SK-N-SH (cell line): ENCODE data around the gene EGLN3. TPM values are rescaled to one million over a fixed set of nuclear protein-coding genes. Genes with fewer than 3 reads are reported as not detected.

Experiments
- CTCF ChIA-PET: fragments of 300-600, 350-600 bp; formaldehyde crosslinking; extraction: SDS; loops from one replicate; lab custom pipeline; 2021; lab: Yijun Ruan, JAX
- POLR2A ChIA-PET: fragments of 350-600 bp; sonication (Branson Sonifier 250); formaldehyde crosslinking; extraction: SDS; loops from one replicate; lab custom pipeline; 2020; ENCODE audit warnings: antibody characterized with exemption, inconsistent platforms; lab: Yijun Ruan, JAX
- DNase-seq: peaks from one replicate; pipeline ENCODE4 v3.0.0; 2012
- H2AFZ ChIP-seq: fragments of 200-600 bp; sonication (generic); 2 replicates; pipeline ENCODE4 v1.8.1; 2016; ENCODE audit warnings: antibody characterized with exemption, mild to moderate bottlenecking, low read depth
- H3F3A ChIP-seq: fragments of 200-600 bp; sonication (generic); replicated peaks from 2 replicates; pipeline ENCODE3; 2016; ENCODE audit warnings: antibody characterized with exemption, mild to moderate bottlenecking; ENCODE audit not compliant: insufficient read depth
- H3K27ac ChIP-seq, 2 experiments: fragments of 200-500 bp in 1 of 2; fragments of 200-600 bp in 1 of 2; sonication (Bioruptor generic) in 1 of 2; sonication (generic), shearing (Covaris generic) in 1 of 2; 2 replicates each; pipeline versions ENCODE4 v1.5.1 to v1.6.1; 2014 to 2016; ENCODE audit warnings: low read depth in 2 of 2, inconsistent platforms in 1 of 2, low read length in 1 of 2, mild to moderate bottlenecking in 1 of 2, mixed read lengths in 1 of 2
- H3K27me3 ChIP-seq: fragments of 200-600 bp; sonication (generic), shearing (Covaris generic); 2 replicates; pipeline ENCODE4 v1.6.1; 2016; ENCODE audit warnings: mixed run types; ENCODE audit not compliant: insufficient read depth
- H3K36me3 ChIP-seq, 2 experiments: fragments of 200-500 bp in 1 of 2; fragments of 200-600 bp in 1 of 2; sonication (Bioruptor generic) in 1 of 2; sonication (generic) in 1 of 2; replicated peaks in 1 of 2; 2 replicates each; pipeline versions ENCODE3 to v1.5.1; 2014 to 2016; ENCODE audit warnings: low read length in 1 of 2, mild to moderate bottlenecking in 1 of 2; ENCODE audit not compliant: insufficient read depth in 2 of 2, control insufficient read depth in 1 of 2
- H3K4me1 ChIP-seq, 2 experiments: fragments of 200-500 bp in 1 of 2; fragments of 200-600 bp in 1 of 2; sonication (Bioruptor generic) in 1 of 2; sonication (generic), shearing (Covaris generic) in 1 of 2; 2 replicates each; pipeline versions ENCODE4 v1.5.1 to v1.6.1; 2014 to 2016; ENCODE audit warnings: low read depth in 1 of 2, low read length in 1 of 2, mixed run types in 1 of 2; ENCODE audit not compliant: insufficient read depth in 2 of 2, control insufficient read depth in 1 of 2
- H3K4me2 ChIP-seq: fragments of 200-600 bp; sonication (generic), shearing (Covaris generic); 2 replicates; pipeline ENCODE4 v1.6.1; 2017; ENCODE audit warnings: mixed run types
- H3K4me3 ChIP-seq, 2 experiments: fragments of 200-500 bp in 1 of 2; fragments of 200-600 bp in 1 of 2; sonication (Bioruptor generic) in 1 of 2; sonication (generic), shearing (Covaris generic) in 1 of 2; 2 replicates each; pipeline versions ENCODE4 v1.5.1 to v1.8.1; 2014 to 2016; ENCODE audit warnings: low read depth in 2 of 2, inconsistent platforms in 1 of 2, low read length in 1 of 2, mild to moderate bottlenecking in 1 of 2, mixed read lengths in 1 of 2, moderate library complexity in 1 of 2
- H3K79me2 ChIP-seq: fragments of 200-600 bp; sonication (generic); 2 replicates; pipeline ENCODE4 v1.8.1; 2017; ENCODE audit warnings: mild to moderate bottlenecking; ENCODE audit not compliant: insufficient read depth
- H3K9ac ChIP-seq: fragments of 200-600 bp; sonication (generic); 2 replicates; pipeline ENCODE4 v1.6.1; 2017; ENCODE audit warnings: mixed run types
- H3K9me2 ChIP-seq: fragments of 200-600 bp; sonication (generic); 2 replicates; pipeline ENCODE4 v1.6.1; 2017; ENCODE audit warnings: mixed run types
- H3K9me3 ChIP-seq: fragments of 200-600 bp; sonication (generic); 2 replicates; pipeline ENCODE4 v1.6.1; 2017; ENCODE audit warnings: mixed run types, mild to moderate bottlenecking, moderate library complexity
- H4K20me1 ChIP-seq: fragments of 200-600 bp; sonication (generic); 2 replicates; pipeline ENCODE4 v1.6.1; 2017; ENCODE audit warnings: mild to moderate bottlenecking, mixed run types; ENCODE audit not compliant: insufficient read depth
- CHD2 ChIP-seq: fragments of 150-350 bp; IDR thresholded peaks from 2 replicates; pipeline ENCODE4 v1.6.1; 2018; ENCODE audit warnings: low read length; ENCODE audit not compliant: partially characterized antibody
- CTCF ChIP-seq: fragments of 200-600 bp; sonication (generic); IDR thresholded peaks from 2 replicates; pipeline ENCODE4 v1.6.1; 2017; ENCODE audit warnings: antibody characterized with exemption, mild to moderate bottlenecking, moderate library complexity
- EZH2phosphoT487 ChIP-seq: fragments of 200-600 bp; sonication (generic); IDR thresholded peaks from 2 replicates; pipeline ENCODE4 v1.6.1; 2017; ENCODE audit warnings: low read depth, mixed run types, mild to moderate bottlenecking, antibody characterized with exemption, moderate library complexity, borderline replicate concordance
- GABPA ChIP-seq: IDR thresholded peaks from 2 replicates; pipeline ENCODE4 v1.4.0; 2012; ENCODE audit warnings: low read depth, mild to moderate bottlenecking
- MEF2A ChIP-seq: IDR thresholded peaks from 2 replicates; pipeline ENCODE4 v1.4.0; 2012; ENCODE audit warnings: low read depth, borderline replicate concordance
- MXI1 ChIP-seq: IDR thresholded peaks from 2 replicates; pipeline ENCODE4 v1.6.1; 2012; ENCODE audit warnings: mild to moderate bottlenecking, low read depth, low read length, improper control_type of control experiment
- NFIC ChIP-seq: IDR thresholded peaks from 2 replicates; pipeline ENCODE4 v1.4.0; 2012; ENCODE audit warnings: borderline replicate concordance
- NRF1 ChIP-seq: IDR thresholded peaks from 2 replicates; pipeline ENCODE4 v1.6.1; 2012; ENCODE audit warnings: low read depth, mild to moderate bottlenecking, low read length
- PBX3 ChIP-seq: IDR thresholded peaks from 2 replicates; pipeline ENCODE4; 2012
- USF2 ChIP-seq: fragments of 150-350 bp; IDR thresholded peaks from 2 replicates; pipeline ENCODE4 v1.6.1; 2017; ENCODE audit warnings: antibody characterized with exemption, low read length, low read depth, borderline replicate concordance
- YY1 ChIP-seq: IDR thresholded peaks from 2 replicates; pipeline ENCODE4 v1.4.0; 2012; ENCODE audit warnings: low read depth, mild to moderate bottlenecking
- ZBTB33 ChIP-seq: IDR thresholded peaks from 2 replicates; pipeline ENCODE4 v1.4.0; 2012; ENCODE audit warnings: low read depth, borderline replicate concordance
- WGBS: methylation state at CpG from one replicate; pipeline ENCODE4 v1.1.6; 2017; ENCODE audit warnings: low lambda C conversion rate; 5-methylcytosine and 5-hydroxymethylcytosine counted together
- polyA plus RNA-seq, 3 experiments: library from polyadenylated mRNA; depleted of rRNA; stranded (reverse); fragments of >200 nt; gene quantifications; 2 replicates each; pipeline ENCODE4 v1.2.3, GENCODE V29; 2012

EGLN3 gene
- polyA plus RNA-seq, 1 of the 3 experiments (the other 2 are of a cell fraction), result 0.31 TPM

GRCh38 chr14:33952541-33952940 lies 1.7 kb upstream of the EGLN3 start:
- Histone ChIP-seq H3K36me3 (no peaks in the 10 kb centered on the region), H3K79me2 (no peaks in the 10 kb centered on the region), H3F3A (no peaks in the 10 kb centered on the region), H3K4me3 (no peak overlapping the region), H3K9me2 (no peaks in the 10 kb centered on the region), H3K4me1 (peaks cover 5 to 20% of the 10 kb centered on the region in 2 experiments; a peak in 3 of 4 replicates), H4K20me1 (no peaks in the 10 kb centered on the region), H2AFZ (no peak overlapping the region), H3K9ac (no peak overlapping the region), H3K4me2 (no peak overlapping the region), H3K27ac (no peak overlapping the region), H3K27me3 (peaks cover 44% of the 10 kb centered on the region), H3K9me3 (no peaks in the 10 kb centered on the region)
- 80% methylated on average over 1 of the region's 1 CpG for WGBS
- POLR2A ChIA-PET, result no interaction called here
- DNase-seq, result no peak
- CTCF ChIA-PET, result interaction anchor here (1.1 kb wide), 2 partner anchors 10 to 103 kb away, joined by 3 read pairs; no protein-coding TSS in a partner anchor
- no peak for TF ChIP-seq NRF1
- TF ChIP-seq ZBTB33, result no peak
- no peak for TF ChIP-seq MXI1
- TF ChIP-seq CHD2, result no peak
- TF ChIP-seq MEF2A, result no peak
- no peak for TF ChIP-seq PBX3
- TF ChIP-seq NFIC, result no peak
- no peak for TF ChIP-seq YY1
- TF ChIP-seq USF2, result no peak
- no peak for TF ChIP-seq GABPA
- TF ChIP-seq EZH2phosphoT487, result no peak
- TF ChIP-seq CTCF, result no peak
